ENCODE results near the gene TMEFF2.

- TF ChIP-seq CTCF (IDR thresholded peaks at IDR 0.05) (no peak), EZH2 (IDR thresholded peaks at IDR 0.05; ENCODE audit: borderline replicate concordance, insufficient read depth, low read depth, low read length, poor library complexity, severe bottlenecking) (no peak)
These were observed 48.8 kb upstream of the TMEFF2 start for GRCh38 chr2:192243488-192243887.

All from B cell (primary cell).